Stimulated activated naive B cell treated with anti-CD40 and anti-IgM and Interleukin-4, amounts not matched to agents 10 μg/mL and 1 μg/mL and 100 μg/mL, for 72 hours (primary cell): ENCODE results near the gene KIF5A.
"Not testable (repeated sequence)": the region's sequence is repeated elsewhere in the genome, so short reads cannot be mapped to it uniquely, and the experiment has no call there.

Source experiments
- ATAC-seq, 2 donors: fragments of 150-1000 bp; cut with Tn5 transposase; replicated peaks; 2 replicates each; pipeline ENCODE4 v1.10.0; 2021; ENCODE audit warnings: moderate library complexity in 1 of 2
- DNase-seq: peaks from one replicate; pipeline ENCODE4 v3.0.0; 2021
- H3K27ac Mint-ChIP-seq: one replicate; pipeline ENCODE4 v1.8.0; 2022; ENCODE audit warnings: mild to moderate bottlenecking, mixed read lengths
- H3K27me3 Mint-ChIP-seq, 2 donors: one replicate each; pipeline ENCODE4 v1.8.0; 2022; ENCODE audit warnings: mixed read lengths in 2 of 2
- H3K36me3 Mint-ChIP-seq, 2 donors: one replicate each; pipeline ENCODE4 v1.8.0; 2022; ENCODE audit warnings: mixed read lengths in 2 of 2, mild to moderate bottlenecking in 1 of 2
- H3K4me1 Mint-ChIP-seq, 2 donors: one replicate each; pipeline ENCODE4 v1.8.0; 2022; ENCODE audit warnings: mixed read lengths in 2 of 2, mild to moderate bottlenecking in 1 of 2
- H3K4me3 Mint-ChIP-seq, 2 donors: one replicate each; pipeline ENCODE4 v1.8.0; 2022; ENCODE audit warnings: mild to moderate bottlenecking in 2 of 2, mixed read lengths in 2 of 2, moderate library complexity in 1 of 2
- H3K9me3 Mint-ChIP-seq, 2 donors: one replicate each; pipeline ENCODE4 v1.8.0; 2022; ENCODE audit warnings: mixed read lengths in 2 of 2, mild to moderate bottlenecking in 1 of 2

KIF5A gene

GRCh38 chr12:57583008-57583831 is 33.4 kb downstream of the KIF5A start:
- Mint-ChIP-seq H3K36me3 (no peaks in the 10 kb centered on the region), H3K4me3 (no peak overlapping the region), H3K27ac (peak overlapping the region; percentile 53), H3K9me3 (no peaks in the 10 kb centered on the region), H3K27me3 (peaks cover 18 to 49% of the 10 kb centered on the region in 2 donors), H3K4me1 (peaks cover 2 to 7% of the 10 kb centered on the region in 2 donors)
- ATAC-seq, result peak; percentile 98 to 99
- peak; percentile 64 for DNase-seq

GRCh38 chr12:57584050-57584449 is 34.2 kb downstream of the KIF5A start:
- H3K27ac Mint-ChIP-seq, result no peak overlapping the region
- H3K27me3 Mint-ChIP-seq, result peaks cover 18 to 48% of the 10 kb centered on the region in 2 donors
- peaks cover 2 to 7% of the 10 kb centered on the region in 2 donors for H3K4me1 Mint-ChIP-seq
- H3K4me3 Mint-ChIP-seq, result no peak overlapping the region
- no peaks in the 10 kb centered on the region for H3K36me3 Mint-ChIP-seq
- DNase-seq, result no peak
- no peaks in the 10 kb centered on the region for H3K9me3 Mint-ChIP-seq
- no peak for ATAC-seq

- Mint-ChIP-seq H3K27ac (no peak overlapping the region), H3K36me3 (no peaks in the 10 kb centered on the region), H3K9me3 (no peaks in the 10 kb centered on the region), H3K4me3 (no peak overlapping the region), H3K4me1 (peaks cover 2 to 7% of the 10 kb centered on the region in 2 donors), H3K27me3 (peaks cover 18 to 48% of the 10 kb centered on the region in 2 donors)
- DNase-seq, result no peak
- ATAC-seq, result no peak
These were observed 34.8 kb downstream of the KIF5A start for GRCh38 chr12:57584690-57585089.

- H3K4me1 Mint-ChIP-seq, result peaks cover 2 to 8% of the 10 kb centered on the region in 2 donors
- peaks cover 18 to 47% of the 10 kb centered on the region in 2 donors for H3K27me3 Mint-ChIP-seq
- H3K36me3 Mint-ChIP-seq, result no peaks in the 10 kb centered on the region
- no peak for ATAC-seq
- no peak for DNase-seq
- H3K4me3 Mint-ChIP-seq, result no peak overlapping the region
- no peak overlapping the region for H3K27ac Mint-ChIP-seq
- no peaks in the 10 kb centered on the region for H3K9me3 Mint-ChIP-seq
These were observed 35.3 kb downstream of the KIF5A start for GRCh38 chr12:57585156-57585555.

GRCh38 chr12:57586128-57586527 is 36.3 kb downstream of the KIF5A start:
- Mint-ChIP-seq H3K27me3 (peaks cover 18 to 38% of the 10 kb centered on the region in 2 donors), H3K36me3 (peaks cover 0 to 1% of the 10 kb centered on the region in 2 donors), H3K4me3 (no peak overlapping the region)

GRCh38 chr12:57586832-57587429 is 37.1 kb downstream of the KIF5A start:
- peaks cover 12 to 30% of the 10 kb centered on the region in 2 donors for H3K27me3 Mint-ChIP-seq
- H3K9me3 Mint-ChIP-seq, result no peaks in the 10 kb centered on the region
- H3K4me1 Mint-ChIP-seq, result peaks cover 12 to 21% of the 10 kb centered on the region in 2 donors
- no peak for ATAC-seq
- H3K27ac Mint-ChIP-seq, result no peak overlapping the region
- no peak for DNase-seq
- no peak overlapping the region for H3K4me3 Mint-ChIP-seq
- peaks cover 0 to 3% of the 10 kb centered on the region in 2 donors for H3K36me3 Mint-ChIP-seq

More at GRCh38 chr12:57586128-57586527, 36.3 kb downstream of the KIF5A start:
- no peaks in the 10 kb centered on the region for H3K9me3 Mint-ChIP-seq
- peaks cover 7 to 14% of the 10 kb centered on the region in 2 donors for H3K4me1 Mint-ChIP-seq
- no peak overlapping the region for H3K27ac Mint-ChIP-seq
- ATAC-seq (no peak), DNase-seq (no peak)

GRCh38 chr12:57588951-57589610 is 39.2 kb downstream of the KIF5A start:
- DNase-seq, H3K27ac Mint-ChIP-seq, H3K9me3 Mint-ChIP-seq, H3K36me3 Mint-ChIP-seq, ATAC-seq, H3K4me3 Mint-ChIP-seq: not testable (repeated sequence)
- Mint-ChIP-seq H3K27me3 (peaks cover 3 to 13% of the 10 kb centered on the region in 2 donors), H3K4me1 (peaks cover 18 to 24% of the 10 kb centered on the region in 2 donors)

- H3K9me3 Mint-ChIP-seq, result no peaks in the 10 kb centered on the region
- peaks cover 18 to 24% of the 10 kb centered on the region in 2 donors for H3K4me1 Mint-ChIP-seq
- peak overlapping the region; percentile 88 to 90 for H3K4me3 Mint-ChIP-seq
- DNase-seq (no peak), ATAC-seq (no peak)
- peaks cover 4 to 5% of the 10 kb centered on the region in 2 donors for H3K36me3 Mint-ChIP-seq
- H3K27ac Mint-ChIP-seq, result peak overlapping the region; percentile 82
- no peaks in the 10 kb centered on the region for H3K27me3 Mint-ChIP-seq
These were observed 40.6 kb downstream of the KIF5A start for GRCh38 chr12:57590479-57590863.

- Mint-ChIP-seq H3K27ac (peak within 1 kb of the TSS; percentile 82), H3K36me3 (peaks cover 9 to 12% of the 10 kb centered on the region in 2 donors), H3K27me3 (no peaks in the 10 kb centered on the region), H3K9me3 (no peaks in the 10 kb centered on the region), H3K4me3 (peak within 1 kb of the TSS; percentile 88 to 90), H3K4me1 (peaks cover 18 to 24% of the 10 kb centered on the region in 2 donors)
- DNase-seq (peak; percentile 74), ATAC-seq (peak; percentile 98)
These were observed 41.3 kb downstream of the KIF5A start, which contains the start of gene PIP4K2C for GRCh38 chr12:57590864-57591781. TSS of gene PIP4K2C (plus strand) at chr12:57591192. CDS start at chr12:57591290, 98 bp downstream.

GRCh38 chr12:57591782-57592325 is 42.0 kb downstream of the KIF5A start:
- Mint-ChIP-seq H3K27me3 (no peaks in the 10 kb centered on the region), H3K36me3 (peaks cover 11 to 18% of the 10 kb centered on the region in 2 donors), H3K4me1 (peaks cover 18 to 24% of the 10 kb centered on the region in 2 donors), H3K9me3 (no peaks in the 10 kb centered on the region), H3K27ac (peak overlapping the region; percentile 82), H3K4me3 (peak overlapping the region; percentile 88 to 90)
- DNase-seq (no peak), ATAC-seq (no peak)

GRCh38 chr12:57592551-57593165 is 42.8 kb downstream of the KIF5A start:
- Mint-ChIP-seq H3K36me3 (peaks cover 18 to 26% of the 10 kb centered on the region in 2 donors), H3K4me3 (peak overlapping the region; percentile 88 to 90), H3K27me3 (no peaks in the 10 kb centered on the region), H3K27ac (no peak overlapping the region), H3K4me1 (peaks cover 18 to 24% of the 10 kb centered on the region in 2 donors), H3K9me3 (no peaks in the 10 kb centered on the region)
- no peak for DNase-seq
- no peak for ATAC-seq

GRCh38 chr12:57593187-57593586 is 43.3 kb downstream of the KIF5A start:
- H3K4me3 Mint-ChIP-seq, result no peak overlapping the region
- H3K27me3 Mint-ChIP-seq, result no peaks in the 10 kb centered on the region
- no peaks in the 10 kb centered on the region for H3K9me3 Mint-ChIP-seq
- DNase-seq (no peak), ATAC-seq (no peak)
- H3K36me3 Mint-ChIP-seq, result peaks cover 20 to 29% of the 10 kb centered on the region in 2 donors
- peaks cover 18 to 24% of the 10 kb centered on the region in 2 donors for H3K4me1 Mint-ChIP-seq
- H3K27ac Mint-ChIP-seq, result no peak overlapping the region

GRCh38 chr12:57600395-57600794 is 50.6 kb downstream of the KIF5A start:
- Mint-ChIP-seq H3K9me3 (no peaks in the 10 kb centered on the region), H3K27ac (no peak overlapping the region), H3K4me1 (peaks cover 1 to 19% of the 10 kb centered on the region in 2 donors), H3K4me3 (no peak overlapping the region), H3K36me3 (peaks cover 58 to 65% of the 10 kb centered on the region in 2 donors), H3K27me3 (peaks cover 16 to 19% of the 10 kb centered on the region in 2 donors)
- no peak for DNase-seq
- ATAC-seq, result no peak
